Measurements from ENCODE around the gene FCRLB.
"Not testable (repeated sequence)": the region's sequence is repeated elsewhere in the genome, so short reads cannot be mapped to it uniquely, and the experiment has no call there.

Gene FCRLB

DNA sequence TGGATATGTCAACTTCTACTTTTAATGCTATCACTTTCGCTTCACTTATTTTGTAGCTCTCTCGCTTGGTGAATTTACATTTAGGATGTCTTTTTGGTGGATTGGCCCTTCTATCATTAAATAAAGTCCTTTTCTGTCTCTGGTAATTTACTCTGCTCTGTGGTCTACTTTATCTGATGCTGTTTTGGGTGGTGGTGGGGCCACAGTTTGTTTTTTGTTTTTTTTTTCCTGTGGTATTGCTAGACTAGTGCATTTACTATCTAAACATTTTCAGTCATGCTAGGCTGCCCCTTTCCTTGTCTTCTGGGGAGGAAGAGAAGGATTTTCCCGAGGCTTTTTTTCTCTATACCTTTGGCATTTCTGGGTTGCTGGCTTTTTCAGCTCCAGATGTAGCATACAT, 32.4 kb upstream of the FCRLB start:
- no peak overlapping the region for H3K4me3 ChIP-seq (ENCODE audit: low read length)
- no peak for DNase-seq (ENCODE audit: low read depth)
- TF ChIP-seq CTCF (conservative IDR thresholded peaks at IDR 0.05; ENCODE audit: low read length), result no peak

GRCh38 chr1:161691846-161692245, 29.5 kb upstream of the FCRLB start:
- no peak for DNase-seq (ENCODE audit: low read depth)
- no peak for TF ChIP-seq CTCF (conservative IDR thresholded peaks at IDR 0.05; ENCODE audit: low read length)

GRCh38 chr1:161693020-161693712, 28.2 kb upstream of the FCRLB start:
- H3K4me3 ChIP-seq (ENCODE audit: low read length); DNase-seq (ENCODE audit: low read depth): not testable (repeated sequence)

More at GRCh38 chr1:161691846-161692245, 29.5 kb upstream of the FCRLB start:
- no peak overlapping the region for H3K4me3 ChIP-seq (ENCODE audit: low read length)

- not testable (repeated sequence) for H3K4me3 ChIP-seq (ENCODE audit: low read length); DNase-seq (ENCODE audit: low read depth)
These were observed 23.0 kb upstream of the FCRLB start for GRCh38 chr1:161698302-161698701.

DNA sequence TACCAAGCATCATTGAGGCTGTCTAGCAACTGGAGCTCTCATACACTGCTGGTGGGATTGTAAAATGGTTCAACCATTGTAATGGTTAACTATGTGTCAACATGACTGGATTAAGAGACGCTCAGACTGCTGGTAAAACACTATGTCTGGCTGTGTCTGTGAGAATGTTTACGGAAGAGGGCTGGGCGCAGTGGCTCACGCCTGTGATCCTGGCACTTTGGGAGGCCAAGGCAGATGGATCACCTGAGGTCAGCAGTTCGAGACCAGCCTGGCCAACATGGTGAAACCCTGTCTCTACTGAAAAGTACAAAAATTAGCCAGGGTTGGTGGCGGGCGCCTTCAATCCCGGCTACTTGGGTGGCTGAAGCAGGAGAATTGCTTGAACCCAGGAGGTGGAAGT, 19.1 kb upstream of the FCRLB start:
- no peak for DNase-seq (ENCODE audit: low read depth)

DNA sequence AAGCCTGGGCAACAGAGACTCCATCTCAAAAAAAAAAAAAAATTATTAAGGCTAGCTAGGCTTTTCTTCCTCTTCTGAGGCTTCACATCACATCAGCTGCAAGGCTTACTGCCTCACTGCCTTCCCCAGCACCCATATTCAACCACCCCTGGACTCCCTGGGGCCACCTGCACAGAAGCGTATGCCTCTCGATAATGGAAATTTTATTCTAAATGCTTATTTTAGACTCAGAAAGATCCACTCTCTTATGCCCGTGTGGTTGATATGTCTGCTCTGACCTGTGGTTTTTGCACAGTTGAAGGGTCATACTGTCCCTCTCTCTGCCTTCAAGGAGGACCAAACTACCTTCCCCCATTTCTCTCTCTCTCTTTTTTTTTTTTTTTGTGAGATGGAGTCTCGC, 15.8 kb upstream of the FCRLB start:
- no peak for TF ChIP-seq CTCF (conservative IDR thresholded peaks at IDR 0.05; ENCODE audit: low read length)
- H3K4me3 ChIP-seq (ENCODE audit: low read length), result no peak overlapping the region
- DNase-seq (ENCODE audit: low read depth), result no peak

More for the DNA sequence above, 19.1 kb upstream of the FCRLB start:
- no peak overlapping the region for H3K4me3 ChIP-seq (ENCODE audit: low read length)
- TF ChIP-seq CTCF (conservative IDR thresholded peaks at IDR 0.05; ENCODE audit: low read length), result no peak

- no peak overlapping the region for H3K4me3 ChIP-seq (ENCODE audit: low read length)
- no peak for TF ChIP-seq CTCF (conservative IDR thresholded peaks at IDR 0.05; ENCODE audit: low read length)
- DNase-seq (ENCODE audit: low read depth), result peak; percentile 82
These were observed 15.2 kb upstream of the FCRLB start for GRCh38 chr1:161706113-161706481.

GRCh38 chr1:161706482-161707347, 14.6 kb upstream of the FCRLB start, which contains the start of gene FCRLA:
Gene FCRLA (plus strand): TSS chr1:161707229. CDS start chr1:161707265, 36 bp downstream.
- DNase-seq (ENCODE audit: low read depth), result peak; percentile 91
- no peak within 1 kb of the TSS for H3K4me3 ChIP-seq (ENCODE audit: low read length)
- no peak for TF ChIP-seq CTCF (conservative IDR thresholded peaks at IDR 0.05; ENCODE audit: low read length)
